Liver (tissue), 3 donors: Measurements from ENCODE around the gene KRTAP4-16.

Experiments used
- NR2F2 ChIP-seq: IDR thresholded peaks from 2 replicates; pipeline ENCODE4 v1.6.1; 2016; ENCODE audit warnings: antibody characterized with exemption
- RAD21 ChIP-seq, 2 donors: IDR thresholded peaks; 2 replicates each; pipeline ENCODE4 v1.6.1; 2016; ENCODE audit warnings: antibody characterized with exemption in 2 of 2, mild to moderate bottlenecking in 2 of 2
- SP1 ChIP-seq: IDR thresholded peaks from 2 replicates; pipeline ENCODE4 v1.6.1; 2018; ENCODE audit warnings: antibody characterized with exemption, mild to moderate bottlenecking
- YY1 ChIP-seq: IDR thresholded peaks from 2 replicates; pipeline ENCODE4 v1.6.1; 2016; ENCODE audit warnings: antibody characterized with exemption, mild to moderate bottlenecking
- TF ChIP-seq, protein P1 (sequence below): fragments of 150-350 bp; IDR thresholded peaks from 2 replicates; pipeline ENCODE4 v1.5.1; 2017; ENCODE audit warnings: improper control_type of control experiment, low read depth, low read length; ENCODE audit not compliant: missing input control
- TF ChIP-seq, protein P2 (sequence below): IDR thresholded peaks from 2 replicates; pipeline ENCODE4 v1.6.1; 2016; ENCODE audit warnings: antibody characterized with exemption
- TF ChIP-seq, protein P3 (sequence below): IDR thresholded peaks from 2 replicates; pipeline ENCODE4 v1.6.1; 2016; ENCODE audit warnings: antibody characterized with exemption
- donor health status: healthy.
- donor health status: healthy.

DNA sequence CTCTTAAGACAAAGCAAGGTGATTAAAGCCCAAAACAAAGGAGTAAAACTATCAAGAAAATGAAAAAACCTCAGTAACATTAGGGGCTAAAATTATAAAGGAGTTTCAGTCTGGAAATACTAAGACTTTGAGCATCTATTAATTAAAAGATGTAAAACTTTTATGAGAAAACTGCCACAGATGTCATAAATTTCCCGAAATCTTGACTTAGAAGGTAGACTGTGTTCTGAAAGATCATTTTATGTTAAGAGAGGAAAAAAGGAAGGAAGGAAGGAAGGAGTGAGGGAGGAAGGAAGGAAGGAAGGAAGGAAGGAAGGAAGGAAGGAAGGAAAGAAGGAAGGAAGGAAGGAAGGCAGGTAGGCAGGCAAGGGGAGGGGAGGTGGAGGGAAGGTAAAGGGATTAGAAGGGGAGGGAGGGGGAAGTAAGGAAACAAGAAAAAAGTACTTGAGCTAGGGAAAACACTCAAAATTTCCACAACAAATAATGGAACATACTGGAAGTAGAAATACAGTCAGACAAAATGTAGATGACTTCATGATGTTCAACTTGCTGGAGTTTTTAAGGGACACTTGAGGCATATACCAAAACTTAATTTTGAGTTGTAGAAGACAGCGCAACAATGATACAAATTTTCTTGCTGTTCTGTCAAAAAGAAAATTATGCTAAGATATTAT is 45.7 kb upstream of the KRTAP4-16 start:
- no peak for TF ChIP-seq SP1
- TF ChIP-seq, protein P1, sequence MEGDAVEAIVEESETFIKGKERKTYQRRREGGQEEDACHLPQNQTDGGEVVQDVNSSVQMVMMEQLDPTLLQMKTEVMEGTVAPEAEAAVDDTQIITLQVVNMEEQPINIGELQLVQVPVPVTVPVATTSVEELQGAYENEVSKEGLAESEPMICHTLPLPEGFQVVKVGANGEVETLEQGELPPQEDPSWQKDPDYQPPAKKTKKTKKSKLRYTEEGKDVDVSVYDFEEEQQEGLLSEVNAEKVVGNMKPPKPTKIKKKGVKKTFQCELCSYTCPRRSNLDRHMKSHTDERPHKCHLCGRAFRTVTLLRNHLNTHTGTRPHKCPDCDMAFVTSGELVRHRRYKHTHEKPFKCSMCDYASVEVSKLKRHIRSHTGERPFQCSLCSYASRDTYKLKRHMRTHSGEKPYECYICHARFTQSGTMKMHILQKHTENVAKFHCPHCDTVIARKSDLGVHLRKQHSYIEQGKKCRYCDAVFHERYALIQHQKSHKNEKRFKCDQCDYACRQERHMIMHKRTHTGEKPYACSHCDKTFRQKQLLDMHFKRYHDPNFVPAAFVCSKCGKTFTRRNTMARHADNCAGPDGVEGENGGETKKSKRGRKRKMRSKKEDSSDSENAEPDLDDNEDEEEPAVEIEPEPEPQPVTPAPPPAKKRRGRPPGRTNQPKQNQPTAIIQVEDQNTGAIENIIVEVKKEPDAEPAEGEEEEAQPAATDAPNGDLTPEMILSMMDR: no peak
- TF ChIP-seq, protein P2, sequence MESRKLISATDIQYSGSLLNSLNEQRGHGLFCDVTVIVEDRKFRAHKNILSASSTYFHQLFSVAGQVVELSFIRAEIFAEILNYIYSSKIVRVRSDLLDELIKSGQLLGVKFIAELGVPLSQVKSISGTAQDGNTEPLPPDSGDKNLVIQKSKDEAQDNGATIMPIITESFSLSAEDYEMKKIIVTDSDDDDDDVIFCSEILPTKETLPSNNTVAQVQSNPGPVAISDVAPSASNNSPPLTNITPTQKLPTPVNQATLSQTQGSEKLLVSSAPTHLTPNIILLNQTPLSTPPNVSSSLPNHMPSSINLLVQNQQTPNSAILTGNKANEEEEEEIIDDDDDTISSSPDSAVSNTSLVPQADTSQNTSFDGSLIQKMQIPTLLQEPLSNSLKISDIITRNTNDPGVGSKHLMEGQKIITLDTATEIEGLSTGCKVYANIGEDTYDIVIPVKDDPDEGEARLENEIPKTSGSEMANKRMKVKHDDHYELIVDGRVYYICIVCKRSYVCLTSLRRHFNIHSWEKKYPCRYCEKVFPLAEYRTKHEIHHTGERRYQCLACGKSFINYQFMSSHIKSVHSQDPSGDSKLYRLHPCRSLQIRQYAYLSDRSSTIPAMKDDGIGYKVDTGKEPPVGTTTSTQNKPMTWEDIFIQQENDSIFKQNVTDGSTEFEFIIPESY: no peak
- TF ChIP-seq, protein P3, sequence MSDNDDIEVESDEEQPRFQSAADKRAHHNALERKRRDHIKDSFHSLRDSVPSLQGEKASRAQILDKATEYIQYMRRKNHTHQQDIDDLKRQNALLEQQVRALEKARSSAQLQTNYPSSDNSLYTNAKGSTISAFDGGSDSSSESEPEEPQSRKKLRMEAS: no peak
- TF ChIP-seq YY1: no peak
- no peak for TF ChIP-seq RAD21 (IDR thresholded peaks at IDR 0.05)
- no peak for TF ChIP-seq NR2F2
